OCI-LY3 (cell line): ENCODE results near the gene FIBP.

Source experiments
- CTCF ChIP-seq: fragments of 200-600, 300-600 bp; sonication (generic); IDR thresholded peaks from 2 replicates; pipeline ENCODE4 v1.5.1; 2014; ENCODE audit warnings: antibody characterized with exemption, low read length, low read depth
- EZH2phosphoT487 ChIP-seq: fragments of 200-600 bp; shearing (Covaris generic); IDR thresholded peaks from 2 replicates; pipeline ENCODE4 v1.6.1; 2018; ENCODE audit warnings: antibody characterized with exemption, mixed run types, low read depth

GRCh38 chr11:65883786-65884715, 4.2 kb downstream of the FIBP start:
- TF ChIP-seq CTCF (no peak), EZH2phosphoT487 (no peak)
